MM.1S (cell line): ENCODE results near the gene BCL2L2.

Experiments
- DNase-seq: peaks from one replicate; pipeline ENCODE4 v3.0.0-alpha.2; 2015
- H2AFZ ChIP-seq: fragments of 300-600 bp; sonication (generic); 2 replicates; pipeline ENCODE4 v1.6.0; 2016; ENCODE audit warnings: antibody characterized with exemption, low read length
- H3F3A ChIP-seq: fragments of 300-600 bp; sonication (generic); 2 replicates; pipeline ENCODE4 v1.6.1; 2016; ENCODE audit warnings: mild to moderate bottlenecking, antibody characterized with exemption, low read length, moderate library complexity, mixed read lengths; ENCODE audit not compliant: insufficient read depth
- H3K27ac ChIP-seq: fragments of 300-600 bp; sonication (generic); 2 replicates; pipeline ENCODE4 v1.5.1; 2016; ENCODE audit warnings: mild to moderate bottlenecking, low read length
- H3K27me3 ChIP-seq: fragments of 300-600 bp; sonication (generic); replicated peaks from 2 replicates; pipeline ENCODE4 v1.6.0; 2016; ENCODE audit warnings: low read length; ENCODE audit not compliant: insufficient read depth
- H3K36me3 ChIP-seq: fragments of 300-600 bp; sonication (generic); replicated peaks from 2 replicates; pipeline ENCODE4 v1.6.1; 2016; ENCODE audit warnings: mild to moderate bottlenecking, low read length, mixed read lengths; ENCODE audit not compliant: insufficient read depth
- H3K4me1 ChIP-seq: fragments of 300-600 bp; sonication (generic); 2 replicates; pipeline ENCODE4 v1.6.1; 2016; ENCODE audit warnings: low read length, mixed read lengths
- H3K4me2 ChIP-seq: fragments of 300-600 bp; sonication (generic); 2 replicates; pipeline ENCODE4 v1.6.0; 2016; ENCODE audit warnings: low read depth, low read length
- H3K4me3 ChIP-seq: fragments of 300-600 bp; sonication (generic); 2 replicates; pipeline ENCODE4 v1.5.1; 2016; ENCODE audit warnings: low read length, mixed read lengths
- H3K79me2 ChIP-seq: fragments of 300-600 bp; sonication (generic); 2 replicates; pipeline ENCODE4 v1.6.1; 2016; ENCODE audit warnings: mixed run types, low read length, mixed read lengths
- H3K9ac ChIP-seq: fragments of 300-600 bp; sonication (generic); 2 replicates; pipeline ENCODE4 v1.6.1; 2016; ENCODE audit warnings: low read length, mixed read lengths
- H3K9me2 ChIP-seq: fragments of 300-600 bp; sonication (generic); replicated peaks from 2 replicates; pipeline ENCODE4 v1.6.1; 2016; ENCODE audit warnings: mild to moderate bottlenecking, low read length, mixed read lengths; ENCODE audit not compliant: insufficient read depth
- H3K9me3 ChIP-seq: fragments of 300-600 bp; sonication (generic); replicated peaks from 2 replicates; pipeline ENCODE4 v1.6.1; 2016; ENCODE audit warnings: mild to moderate bottlenecking, low read length, mixed read lengths; ENCODE audit not compliant: insufficient read depth
- H4K20me1 ChIP-seq: fragments of 300-600 bp; sonication (generic); 2 replicates; pipeline ENCODE4 v1.6.1; 2016; ENCODE audit warnings: mild to moderate bottlenecking, low read length, moderate library complexity, mixed read lengths; ENCODE audit not compliant: insufficient read depth
- CTCF ChIP-seq: fragments of 300-600 bp; sonication (generic); IDR thresholded peaks from 2 replicates; pipeline ENCODE4 v1.5.1; 2016; ENCODE audit warnings: antibody characterized with exemption, low read length, mixed read lengths
- EZH2 ChIP-seq: fragments of 300-600 bp; sonication (generic); optimal IDR thresholded peaks from 2 replicates; pipeline ENCODE3; 2017; ENCODE audit warnings: low read depth, mild to moderate bottlenecking, antibody characterized with exemption, low read length, mixed read lengths
- EZH2phosphoT487 ChIP-seq: fragments of 300-600 bp; sonication (generic); IDR thresholded peaks from 2 replicates; pipeline ENCODE4 v1.6.1; 2018; ENCODE audit warnings: antibody characterized with exemption, low read length

BCL2L2 gene

DNA sequence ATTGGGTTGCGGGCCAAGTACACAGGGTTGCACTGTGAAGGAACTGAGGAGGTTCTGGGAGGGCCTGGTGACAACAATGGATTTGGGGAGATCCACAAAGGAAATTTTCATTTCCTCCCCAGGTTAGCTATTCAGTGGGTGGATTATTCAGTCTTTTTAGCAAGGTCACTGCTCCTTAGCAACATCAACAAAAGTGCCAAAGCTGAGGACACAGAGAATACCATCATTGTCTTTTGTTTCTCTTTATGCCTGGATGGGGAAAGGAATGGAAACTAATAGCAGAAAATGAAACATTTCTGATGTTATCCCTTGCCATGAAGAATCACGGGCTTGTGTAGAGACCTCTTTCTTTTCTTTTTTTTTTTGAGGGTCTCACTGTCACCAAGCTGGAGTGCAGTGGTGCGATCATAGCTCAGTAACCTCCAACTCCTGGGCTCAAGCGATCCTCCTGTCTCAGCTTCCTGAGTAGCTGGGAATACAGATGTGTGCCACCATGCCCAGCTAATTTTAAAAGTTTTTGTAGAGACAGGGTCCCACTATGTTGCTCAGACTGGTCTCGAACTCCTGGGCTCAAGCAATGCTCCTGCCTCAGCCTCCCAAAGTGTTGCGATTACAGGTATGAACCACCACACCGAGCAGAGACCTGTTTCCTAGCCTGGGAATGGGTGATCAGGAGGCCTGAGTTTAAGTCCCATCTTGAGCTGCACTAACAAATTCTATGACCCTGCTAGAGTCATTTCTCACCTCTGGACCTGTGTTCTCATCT is 10.4 kb upstream of the BCL2L2 start:
- H3K4me1 ChIP-seq, result no peaks in the 10 kb centered on the region
- H3K9me3 ChIP-seq, result no peaks in the 10 kb centered on the region
- no peaks in the 10 kb centered on the region for H3K9me2 ChIP-seq
- TF ChIP-seq EZH2, result no peak
- TF ChIP-seq EZH2phosphoT487, result no peak
- TF ChIP-seq CTCF, result no peak
- no peaks in the 10 kb centered on the region for H4K20me1 ChIP-seq
- no peak for DNase-seq
- H3F3A ChIP-seq, result no peaks in the 10 kb centered on the region
- H3K27ac ChIP-seq, result no peak overlapping the region
- no peak overlapping the region for H3K9ac ChIP-seq
- no peaks in the 10 kb centered on the region for H3K36me3 ChIP-seq
- H3K79me2 ChIP-seq, result peaks cover 5% of the 10 kb centered on the region; the same call in 1 of the 2 replicates
- no peaks in the 10 kb centered on the region for H3K27me3 ChIP-seq
- no peak overlapping the region for H2AFZ ChIP-seq
- no peak overlapping the region for H3K4me3 ChIP-seq
- no peak overlapping the region for H3K4me2 ChIP-seq

DNA sequence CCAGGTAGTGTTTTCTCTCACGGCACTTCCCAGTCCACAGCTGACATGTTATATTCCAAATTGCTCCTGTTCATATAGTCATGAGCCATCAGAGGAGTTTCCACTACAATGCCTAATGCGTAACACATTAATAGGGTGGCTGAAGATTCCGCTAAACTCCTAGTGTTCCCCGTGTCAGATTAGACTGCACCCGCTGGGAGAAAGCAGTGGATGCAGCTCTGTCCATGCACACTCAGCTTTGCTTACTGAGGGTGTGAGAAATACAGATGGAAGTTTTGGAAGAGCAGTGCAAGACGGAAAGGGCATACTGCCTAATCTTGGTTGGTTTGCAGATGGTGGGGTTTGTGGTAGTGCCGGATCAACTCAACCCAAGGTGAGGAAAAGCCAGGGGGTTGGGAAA is 9.5 kb upstream of the BCL2L2 start:
- TF ChIP-seq EZH2 (no peak), EZH2phosphoT487 (no peak)
- Histone ChIP-seq H3K9me3 (no peaks in the 10 kb centered on the region), H3K9me2 (no peaks in the 10 kb centered on the region), H2AFZ (no peak overlapping the region), H3K4me3 (no peak overlapping the region), H3K4me2 (no peak overlapping the region), H3K4me1 (no peaks in the 10 kb centered on the region), H4K20me1 (no peaks in the 10 kb centered on the region), H3K27ac (no peak overlapping the region), H3F3A (peaks cover 3% of the 10 kb centered on the region; the same call in 1 of the 2 replicates), H3K79me2 (peaks cover 5% of the 10 kb centered on the region; the same call in 1 of the 2 replicates), H3K9ac (no peak overlapping the region), H3K27me3 (no peaks in the 10 kb centered on the region), H3K36me3 (no peaks in the 10 kb centered on the region)
- DNase-seq, result no peak

DNA sequence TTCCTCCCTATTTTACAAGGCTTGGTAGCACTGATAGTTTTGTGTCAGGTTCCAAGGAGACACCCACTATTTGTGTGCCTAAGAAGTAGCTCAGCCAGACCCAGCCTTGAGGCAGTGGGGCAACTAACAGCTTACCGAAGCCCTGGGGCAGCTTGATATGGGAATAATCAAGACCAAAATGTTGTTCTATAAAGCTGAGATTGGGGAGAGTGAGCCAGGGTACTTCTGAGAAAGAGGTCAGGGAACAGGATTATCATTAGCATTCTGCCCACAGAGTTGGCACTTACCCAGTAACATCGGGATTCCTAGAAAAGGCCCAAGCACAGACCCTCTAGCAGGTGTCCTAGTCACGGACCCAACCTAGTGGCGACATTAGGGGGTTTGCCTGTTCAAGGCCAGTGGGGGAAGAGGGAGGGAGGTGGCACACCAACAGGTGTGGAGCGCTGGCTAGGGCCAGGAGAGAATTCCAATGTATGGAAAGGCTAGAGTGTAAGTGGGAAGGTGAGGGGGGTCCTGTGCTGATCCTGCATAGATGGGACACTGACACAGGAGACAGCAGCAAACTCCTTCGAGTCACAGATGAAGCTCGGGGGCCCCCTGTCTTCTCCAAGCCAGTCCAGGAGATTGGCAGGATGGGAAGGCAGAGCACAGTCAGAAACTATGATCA is 8.9 kb upstream of the BCL2L2 start:
- no peak overlapping the region for H3K27ac ChIP-seq

More for the DNA sequence above, 8.9 kb upstream of the BCL2L2 start:
- Histone ChIP-seq H3F3A (peaks cover 8% of the 10 kb centered on the region), H2AFZ (no peak overlapping the region), H3K4me1 (no peaks in the 10 kb centered on the region), H3K36me3 (no peaks in the 10 kb centered on the region), H3K4me2 (no peak overlapping the region), H3K4me3 (no peak overlapping the region), H3K27me3 (no peaks in the 10 kb centered on the region), H3K9me2 (no peaks in the 10 kb centered on the region), H3K79me2 (peaks cover 5% of the 10 kb centered on the region; the same call in 1 of the 2 replicates), H3K9me3 (no peaks in the 10 kb centered on the region), H4K20me1 (no peaks in the 10 kb centered on the region), H3K9ac (no peak overlapping the region)
- TF ChIP-seq EZH2phosphoT487, result no peak
- no peak for TF ChIP-seq EZH2
- no peak for TF ChIP-seq CTCF
- DNase-seq, result no peak
